Measurements from ENCODE around the gene FLT1.

- no peak for TF ChIP-seq PRDM10 (tag by site-specific recombination; IDR thresholded peaks at IDR 0.05)
- TF ChIP-seq, protein P1, sequence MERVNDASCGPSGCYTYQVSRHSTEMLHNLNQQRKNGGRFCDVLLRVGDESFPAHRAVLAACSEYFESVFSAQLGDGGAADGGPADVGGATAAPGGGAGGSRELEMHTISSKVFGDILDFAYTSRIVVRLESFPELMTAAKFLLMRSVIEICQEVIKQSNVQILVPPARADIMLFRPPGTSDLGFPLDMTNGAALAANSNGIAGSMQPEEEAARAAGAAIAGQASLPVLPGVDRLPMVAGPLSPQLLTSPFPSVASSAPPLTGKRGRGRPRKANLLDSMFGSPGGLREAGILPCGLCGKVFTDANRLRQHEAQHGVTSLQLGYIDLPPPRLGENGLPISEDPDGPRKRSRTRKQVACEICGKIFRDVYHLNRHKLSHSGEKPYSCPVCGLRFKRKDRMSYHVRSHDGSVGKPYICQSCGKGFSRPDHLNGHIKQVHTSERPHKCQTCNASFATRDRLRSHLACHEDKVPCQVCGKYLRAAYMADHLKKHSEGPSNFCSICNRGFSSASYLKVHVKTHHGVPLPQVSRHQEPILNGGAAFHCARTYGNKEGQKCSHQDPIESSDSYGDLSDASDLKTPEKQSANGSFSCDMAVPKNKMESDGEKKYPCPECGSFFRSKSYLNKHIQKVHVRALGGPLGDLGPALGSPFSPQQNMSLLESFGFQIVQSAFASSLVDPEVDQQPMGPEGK (tag by site-specific recombination; IDR thresholded peaks at IDR 0.05): no peak
- TF ChIP-seq ZBTB48 (tag by site-specific recombination; IDR thresholded peaks at IDR 0.05): no peak
- TF ChIP-seq, protein P2, sequence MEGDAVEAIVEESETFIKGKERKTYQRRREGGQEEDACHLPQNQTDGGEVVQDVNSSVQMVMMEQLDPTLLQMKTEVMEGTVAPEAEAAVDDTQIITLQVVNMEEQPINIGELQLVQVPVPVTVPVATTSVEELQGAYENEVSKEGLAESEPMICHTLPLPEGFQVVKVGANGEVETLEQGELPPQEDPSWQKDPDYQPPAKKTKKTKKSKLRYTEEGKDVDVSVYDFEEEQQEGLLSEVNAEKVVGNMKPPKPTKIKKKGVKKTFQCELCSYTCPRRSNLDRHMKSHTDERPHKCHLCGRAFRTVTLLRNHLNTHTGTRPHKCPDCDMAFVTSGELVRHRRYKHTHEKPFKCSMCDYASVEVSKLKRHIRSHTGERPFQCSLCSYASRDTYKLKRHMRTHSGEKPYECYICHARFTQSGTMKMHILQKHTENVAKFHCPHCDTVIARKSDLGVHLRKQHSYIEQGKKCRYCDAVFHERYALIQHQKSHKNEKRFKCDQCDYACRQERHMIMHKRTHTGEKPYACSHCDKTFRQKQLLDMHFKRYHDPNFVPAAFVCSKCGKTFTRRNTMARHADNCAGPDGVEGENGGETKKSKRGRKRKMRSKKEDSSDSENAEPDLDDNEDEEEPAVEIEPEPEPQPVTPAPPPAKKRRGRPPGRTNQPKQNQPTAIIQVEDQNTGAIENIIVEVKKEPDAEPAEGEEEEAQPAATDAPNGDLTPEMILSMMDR (tag by site-specific recombination; IDR thresholded peaks at IDR 0.05): no peak
- TF ChIP-seq ZNF664 (tag by site-specific recombination; IDR thresholded peaks at IDR 0.05): no peak
- no peak for TF ChIP-seq PBX3 (CRISPR knock-in tag; IDR thresholded peaks at IDR 0.05)
- TF ChIP-seq ZNF548 (tag by site-specific recombination; IDR thresholded peaks at IDR 0.05): no peak
- TF ChIP-seq KLF7 (tag by site-specific recombination; IDR thresholded peaks at IDR 0.05; ENCODE audit: borderline replicate concordance): no peak
- no peak for TF ChIP-seq TRIM28 (IDR thresholded peaks at IDR 0.05; ENCODE audit: borderline replicate concordance, low read length)
- TF ChIP-seq ZBTB7A (tag by site-specific recombination; IDR thresholded peaks at IDR 0.05; ENCODE audit: low read depth): no peak
- TF ChIP-seq ZNF510 (tag by site-specific recombination; IDR thresholded peaks at IDR 0.05; ENCODE audit: insufficient replicate concordance): no peak
- TF ChIP-seq SP2 (tag by site-specific recombination; IDR thresholded peaks at IDR 0.05): no peak
- TF ChIP-seq ZNF707 (tag by site-specific recombination; IDR thresholded peaks at IDR 0.05): no peak
- no peak for TF ChIP-seq ZBTB10 (tag by site-specific recombination; IDR thresholded peaks at IDR 0.05)
Observed at GRCh38 chr13:28510542-28510941, 15.6 kb upstream of the FLT1 start.
